Loucy (cell line): ENCODE results near the gene RABIF.

Source experiments
- EZH2phosphoT487 ChIP-seq: fragments of 200-600 bp; IDR thresholded peaks from 2 replicates; pipeline ENCODE4 v1.6.1; 2018; ENCODE audit warnings: antibody characterized with exemption, mild to moderate bottlenecking, moderate library complexity, borderline replicate concordance
- TF ChIP-seq, protein P1 (sequence below): fragments of 200-600 bp; sonication (generic); conservative IDR thresholded peaks from 2 replicates; pipeline ENCODE4 v1.5.1; 2014; ENCODE audit warnings: mild to moderate bottlenecking, antibody characterized with exemption, low read length

DNA sequence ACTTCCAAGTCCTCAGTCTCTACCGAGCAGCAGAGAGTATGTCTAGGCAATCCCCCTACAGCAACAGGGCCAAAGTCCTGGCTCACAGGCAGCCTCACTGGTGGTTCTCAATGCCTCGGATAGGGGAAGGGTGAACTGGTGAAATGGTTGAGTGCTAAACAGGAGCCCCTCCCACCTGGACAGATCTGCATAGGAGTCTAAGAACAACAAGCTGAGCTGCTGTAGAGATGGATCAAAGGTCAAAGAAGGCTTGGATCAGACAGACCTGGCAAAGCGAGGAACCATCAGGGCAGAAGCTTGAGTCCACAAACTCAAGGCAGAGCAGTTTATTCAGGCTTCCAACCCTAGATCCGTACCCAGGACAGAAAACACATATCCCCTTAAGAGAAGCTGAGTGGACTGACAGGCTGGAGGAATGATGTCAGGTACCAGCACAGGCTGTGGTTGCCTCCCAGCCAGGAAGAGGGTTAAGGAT, 31.8 kb downstream of the RABIF start:
- TF ChIP-seq, protein P1, sequence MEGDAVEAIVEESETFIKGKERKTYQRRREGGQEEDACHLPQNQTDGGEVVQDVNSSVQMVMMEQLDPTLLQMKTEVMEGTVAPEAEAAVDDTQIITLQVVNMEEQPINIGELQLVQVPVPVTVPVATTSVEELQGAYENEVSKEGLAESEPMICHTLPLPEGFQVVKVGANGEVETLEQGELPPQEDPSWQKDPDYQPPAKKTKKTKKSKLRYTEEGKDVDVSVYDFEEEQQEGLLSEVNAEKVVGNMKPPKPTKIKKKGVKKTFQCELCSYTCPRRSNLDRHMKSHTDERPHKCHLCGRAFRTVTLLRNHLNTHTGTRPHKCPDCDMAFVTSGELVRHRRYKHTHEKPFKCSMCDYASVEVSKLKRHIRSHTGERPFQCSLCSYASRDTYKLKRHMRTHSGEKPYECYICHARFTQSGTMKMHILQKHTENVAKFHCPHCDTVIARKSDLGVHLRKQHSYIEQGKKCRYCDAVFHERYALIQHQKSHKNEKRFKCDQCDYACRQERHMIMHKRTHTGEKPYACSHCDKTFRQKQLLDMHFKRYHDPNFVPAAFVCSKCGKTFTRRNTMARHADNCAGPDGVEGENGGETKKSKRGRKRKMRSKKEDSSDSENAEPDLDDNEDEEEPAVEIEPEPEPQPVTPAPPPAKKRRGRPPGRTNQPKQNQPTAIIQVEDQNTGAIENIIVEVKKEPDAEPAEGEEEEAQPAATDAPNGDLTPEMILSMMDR, result no peak
- no peak for TF ChIP-seq EZH2phosphoT487
